ENCODE data around the gene RGS12. TPM values are rescaled to one million over a fixed set of nuclear protein-coding genes. Genes with fewer than 3 reads are reported as not detected.

Gene RGS12
- polyA plus RNA-seq, 2 donors = 54.3 to 62.9 TPM

- Histone ChIP-seq H3K4me3 (ENCODE audit: low read depth in 1 of 2, low read length in 2 of 2) (no peak overlapping the region), H3K9me3 (ENCODE audit: control insufficient read depth in 2 of 2, insufficient read depth in 1 of 2, low read depth in 1 of 2, low read length in 1 of 2) (no peaks in the 10 kb centered on the region), H3K36me3 (ENCODE audit: control insufficient read depth in 2 of 2, insufficient read depth in 2 of 2, low read length in 1 of 2) (peaks cover 0 to 10% of the 10 kb centered on the region in 2 donors), H3K4me1 (ENCODE audit: control insufficient read depth in 2 of 2, insufficient read depth in 2 of 2, low read length in 1 of 2) (no peaks in the 10 kb centered on the region), H3K27ac (ENCODE audit: low read depth in 2 of 2, low read length in 1 of 2) (no peak overlapping the region), H3K27me3 (ENCODE audit: control insufficient read depth in 1 of 2, insufficient read depth in 2 of 2, low read length in 2 of 2) (no peaks in the 10 kb centered on the region)
- WGBS, 2 donors = 90% methylated on average over 13 of the region's 13 CpGs
Observed at GRCh38 chr4:3253808-3254207, 39.0 kb upstream of the RGS12 start.

GRCh38 chr4:3254302-3255131, 38.3 kb upstream of the RGS12 start:
- Histone ChIP-seq H3K27me3 (ENCODE audit: control insufficient read depth in 1 of 2, insufficient read depth in 2 of 2, low read length in 2 of 2) (no peaks in the 10 kb centered on the region), H3K9me3 (ENCODE audit: control insufficient read depth in 2 of 2, insufficient read depth in 1 of 2, low read depth in 1 of 2, low read length in 1 of 2) (peaks cover 0 to 2% of the 10 kb centered on the region in 2 donors), H3K36me3 (ENCODE audit: control insufficient read depth in 2 of 2, insufficient read depth in 2 of 2, low read length in 1 of 2) (peaks cover 0 to 10% of the 10 kb centered on the region in 2 donors), H3K4me3 (ENCODE audit: low read depth in 1 of 2, low read length in 2 of 2) (no peak overlapping the region), H3K4me1 (ENCODE audit: control insufficient read depth in 2 of 2, insufficient read depth in 2 of 2, low read length in 1 of 2) (no peaks in the 10 kb centered on the region), H3K27ac (ENCODE audit: low read depth in 2 of 2, low read length in 1 of 2) (no peak overlapping the region)
- 88 to 91% methylated on average over 14 of the region's 14 CpGs for WGBS, 2 donors

GRCh38 chr4:3255611-3256186, 37.1 kb upstream of the RGS12 start:
- Histone ChIP-seq H3K36me3 (ENCODE audit: control insufficient read depth in 2 of 2, insufficient read depth in 2 of 2, low read length in 1 of 2) (peaks cover 0 to 10% of the 10 kb centered on the region in 2 donors), H3K9me3 (ENCODE audit: control insufficient read depth in 2 of 2, insufficient read depth in 1 of 2, low read depth in 1 of 2, low read length in 1 of 2) (peaks cover 0 to 2% of the 10 kb centered on the region in 2 donors), H3K27me3 (ENCODE audit: control insufficient read depth in 1 of 2, insufficient read depth in 2 of 2, low read length in 2 of 2) (no peaks in the 10 kb centered on the region), H3K4me3 (ENCODE audit: low read depth in 1 of 2, low read length in 2 of 2) (no peak overlapping the region), H3K27ac (ENCODE audit: low read depth in 2 of 2, low read length in 1 of 2) (no peak overlapping the region), H3K4me1 (ENCODE audit: control insufficient read depth in 2 of 2, insufficient read depth in 2 of 2, low read length in 1 of 2) (no peaks in the 10 kb centered on the region)
- 94 to 96% methylated on average over 36 of the region's 36 CpGs for WGBS, 2 donors

GRCh38 chr4:3256230-3257102, 36.4 kb upstream of the RGS12 start:
- Histone ChIP-seq H3K4me1 (ENCODE audit: control insufficient read depth in 2 of 2, insufficient read depth in 2 of 2, low read length in 1 of 2) (no peaks in the 10 kb centered on the region), H3K27ac (ENCODE audit: low read depth in 2 of 2, low read length in 1 of 2) (no peak overlapping the region), H3K36me3 (ENCODE audit: control insufficient read depth in 2 of 2, insufficient read depth in 2 of 2, low read length in 1 of 2) (peaks cover 0 to 10% of the 10 kb centered on the region in 2 donors), H3K9me3 (ENCODE audit: control insufficient read depth in 2 of 2, insufficient read depth in 1 of 2, low read depth in 1 of 2, low read length in 1 of 2) (peaks cover 0 to 2% of the 10 kb centered on the region in 2 donors), H3K27me3 (ENCODE audit: control insufficient read depth in 1 of 2, insufficient read depth in 2 of 2, low read length in 2 of 2) (no peaks in the 10 kb centered on the region), H3K4me3 (ENCODE audit: low read depth in 1 of 2, low read length in 2 of 2) (no peak overlapping the region)
- WGBS, 2 donors = 81 to 82% methylated on average over 21 of the region's 21 CpGs

- H3K9me3 ChIP-seq (ENCODE audit: control insufficient read depth in 2 of 2, insufficient read depth in 1 of 2, low read depth in 1 of 2, low read length in 1 of 2) = peaks cover 0 to 2% of the 10 kb centered on the region in 2 donors
- WGBS, 2 donors = 66 to 71% methylated on average over 9 of the region's 9 CpGs
- H3K4me3 ChIP-seq (ENCODE audit: low read depth in 1 of 2, low read length in 2 of 2) = no peak overlapping the region
- no peak overlapping the region for H3K27ac ChIP-seq (ENCODE audit: low read depth in 2 of 2, low read length in 1 of 2)
- H3K27me3 ChIP-seq (ENCODE audit: control insufficient read depth in 1 of 2, insufficient read depth in 2 of 2, low read length in 2 of 2) = no peaks in the 10 kb centered on the region
- H3K4me1 ChIP-seq (ENCODE audit: control insufficient read depth in 2 of 2, insufficient read depth in 2 of 2, low read length in 1 of 2) = no peaks in the 10 kb centered on the region
- H3K36me3 ChIP-seq (ENCODE audit: control insufficient read depth in 2 of 2, insufficient read depth in 2 of 2, low read length in 1 of 2) = peaks cover 0 to 10% of the 10 kb centered on the region in 2 donors
Observed at GRCh38 chr4:3257103-3257555, 35.7 kb upstream of the RGS12 start.

- Histone ChIP-seq H3K27me3 (ENCODE audit: control insufficient read depth in 1 of 2, insufficient read depth in 2 of 2, low read length in 2 of 2) (no peaks in the 10 kb centered on the region), H3K27ac (ENCODE audit: low read depth in 2 of 2, low read length in 1 of 2) (no peak overlapping the region)
- 80 to 85% methylated on average over 29 of the region's 29 CpGs for WGBS, 2 donors
Observed at GRCh38 chr4:3257556-3258482, 35.0 kb upstream of the RGS12 start.

GRCh38 chr4:3261411-3262207, 31.2 kb upstream of the RGS12 start:
- H3K36me3 ChIP-seq (ENCODE audit: control insufficient read depth in 2 of 2, insufficient read depth in 2 of 2, low read length in 1 of 2) = no peaks in the 10 kb centered on the region
- no peak overlapping the region for H3K27ac ChIP-seq (ENCODE audit: low read depth in 2 of 2, low read length in 1 of 2)
- H3K4me3 ChIP-seq (ENCODE audit: low read depth in 1 of 2, low read length in 2 of 2) = no peak overlapping the region
- H3K9me3 ChIP-seq (ENCODE audit: control insufficient read depth in 2 of 2, insufficient read depth in 1 of 2, low read depth in 1 of 2, low read length in 1 of 2) = peaks cover 0 to 2% of the 10 kb centered on the region in 2 donors
- H3K4me1 ChIP-seq (ENCODE audit: control insufficient read depth in 2 of 2, insufficient read depth in 2 of 2, low read length in 1 of 2) = no peaks in the 10 kb centered on the region
- no peaks in the 10 kb centered on the region for H3K27me3 ChIP-seq (ENCODE audit: control insufficient read depth in 1 of 2, insufficient read depth in 2 of 2, low read length in 2 of 2)
- 88 to 90% methylated on average over 35 of the region's 35 CpGs for WGBS, 2 donors

More at GRCh38 chr4:3257556-3258482, 35.0 kb upstream of the RGS12 start:
- H3K4me3 ChIP-seq (ENCODE audit: low read depth in 1 of 2, low read length in 2 of 2) = no peak overlapping the region
- H3K9me3 ChIP-seq (ENCODE audit: control insufficient read depth in 2 of 2, insufficient read depth in 1 of 2, low read depth in 1 of 2, low read length in 1 of 2) = peaks cover 0 to 2% of the 10 kb centered on the region in 2 donors
- no peaks in the 10 kb centered on the region for H3K4me1 ChIP-seq (ENCODE audit: control insufficient read depth in 2 of 2, insufficient read depth in 2 of 2, low read length in 1 of 2)
- H3K36me3 ChIP-seq (ENCODE audit: control insufficient read depth in 2 of 2, insufficient read depth in 2 of 2, low read length in 1 of 2) = peaks cover 0 to 10% of the 10 kb centered on the region in 2 donors

GRCh38 chr4:3262208-3263052, 30.4 kb upstream of the RGS12 start:
- H3K27ac ChIP-seq (ENCODE audit: low read depth in 2 of 2, low read length in 1 of 2) = no peak overlapping the region
- H3K4me1 ChIP-seq (ENCODE audit: control insufficient read depth in 2 of 2, insufficient read depth in 2 of 2, low read length in 1 of 2) = no peaks in the 10 kb centered on the region
- 87 to 90% methylated on average over 23 of the region's 23 CpGs for WGBS, 2 donors
- peaks cover 0 to 2% of the 10 kb centered on the region in 2 donors for H3K9me3 ChIP-seq (ENCODE audit: control insufficient read depth in 2 of 2, insufficient read depth in 1 of 2, low read depth in 1 of 2, low read length in 1 of 2)
- H3K4me3 ChIP-seq (ENCODE audit: low read depth in 1 of 2, low read length in 2 of 2) = no peak overlapping the region
- no peaks in the 10 kb centered on the region for H3K27me3 ChIP-seq (ENCODE audit: control insufficient read depth in 1 of 2, insufficient read depth in 2 of 2, low read length in 2 of 2)
- H3K36me3 ChIP-seq (ENCODE audit: control insufficient read depth in 2 of 2, insufficient read depth in 2 of 2, low read length in 1 of 2) = no peaks in the 10 kb centered on the region
